ENCODE measurements around the gene RBM25.

The RBM25 gene

DNA sequence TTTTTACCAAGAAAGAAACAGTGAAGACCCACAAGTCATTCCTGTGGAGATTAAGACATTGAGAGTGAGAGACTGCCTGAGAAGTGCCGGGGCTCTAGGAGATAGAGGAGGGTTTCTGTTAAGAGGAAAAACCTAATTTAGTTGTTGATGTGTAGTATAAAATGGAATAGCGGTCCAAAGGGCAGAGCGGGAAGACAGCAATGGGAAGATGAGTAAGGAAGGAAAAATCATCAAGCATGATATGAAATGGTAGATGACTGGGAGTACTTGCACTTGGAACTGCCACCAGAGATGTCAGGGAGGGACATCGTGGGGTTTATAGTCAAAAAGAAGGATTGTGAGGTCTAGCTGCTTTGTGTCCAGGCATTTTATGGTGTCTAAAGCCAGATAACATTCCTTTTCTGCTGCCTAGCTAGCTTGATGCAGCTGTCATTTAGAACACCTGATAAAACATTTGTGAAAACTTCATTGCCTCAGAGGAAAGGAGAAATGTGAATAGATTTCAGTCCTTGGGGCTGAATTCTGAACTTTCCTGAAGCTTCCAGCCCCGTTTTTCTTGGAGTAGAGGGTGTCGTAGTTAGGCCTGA lies 57.8 kb downstream of the RBM25 start:
- peaks cover 97 to 100% (median 100%) of the 10 kb centered on the region in 11 experiments for H3K36me3 ChIP-seq
- H3K4me3 ChIP-seq = no peak overlapping the region
- H3K4me1 ChIP-seq = no peaks in the 10 kb centered on the region
- no peak overlapping the region for H3K27ac ChIP-seq
- H3K4me2 ChIP-seq = no peak overlapping the region
- H3K9ac ChIP-seq = no peak overlapping the region
- TF ChIP-seq Cebpa-rat (IDR thresholded peaks at IDR 0.05) = no peak
- H3K9me3 ChIP-seq (replicated peaks in 1 of 11) = no peaks in the 10 kb centered on the region
- no peaks in the 10 kb centered on the region for H3K27me3 ChIP-seq
- peaks cover 28 to 83% (median 68%) of the 10 kb centered on the region in 11 experiments; a peak in 20 of 22 replicates for H4K20me1 ChIP-seq

DNA sequence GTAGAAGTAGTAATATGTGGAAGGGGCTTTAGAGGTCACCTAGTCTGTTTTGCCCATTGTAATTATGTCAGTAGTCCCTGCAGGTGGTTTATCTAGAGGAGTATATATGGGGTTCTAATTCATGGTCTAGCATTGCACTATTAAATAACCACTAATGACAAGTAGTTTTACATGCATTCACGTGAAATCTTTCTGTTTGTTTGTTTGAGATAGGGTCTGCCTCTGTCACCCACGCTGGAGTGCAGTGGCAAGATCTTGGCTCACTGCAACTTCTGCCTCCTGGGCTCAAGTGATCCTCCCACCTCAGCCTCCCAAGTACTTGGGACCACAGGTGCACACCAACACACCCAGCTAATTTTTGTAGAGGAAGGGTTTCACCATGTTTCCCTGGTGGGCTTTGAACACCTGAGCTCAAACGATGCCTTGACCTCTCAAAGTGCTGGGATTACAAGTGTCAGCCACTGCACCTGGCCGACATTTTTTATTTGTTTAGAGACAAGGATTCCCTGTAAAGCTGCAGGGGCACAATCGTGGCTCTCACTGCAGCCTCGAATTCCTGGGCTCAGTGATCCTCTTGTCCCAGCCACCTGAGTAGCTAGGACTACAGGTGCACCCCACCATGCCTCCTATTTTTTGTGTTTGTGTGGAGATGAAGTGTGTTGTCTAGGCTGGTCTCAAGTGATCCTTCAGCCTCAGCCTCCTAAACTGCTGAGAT lies 66.0 kb downstream of the RBM25 start:
- Histone ChIP-seq H3K4me1 (no peaks in the 10 kb centered on the region), H3K27ac (no peak overlapping the region), H3K9me3 (replicated peaks in 1 of 11) (no peaks in the 10 kb centered on the region), H3K4me3 (no peak overlapping the region), H3K9ac (no peak overlapping the region), H3K36me3 (peaks cover 68 to 85% (median 73%) of the 10 kb centered on the region in 11 experiments), H3K27me3 (no peaks in the 10 kb centered on the region), H3K4me2 (no peak overlapping the region), H4K20me1 (peaks cover 0 to 47% (median 15%) of the 10 kb centered on the region in 11 experiments; a peak in 13 of 22 replicates)
- TF ChIP-seq Cebpa-rat (IDR thresholded peaks at IDR 0.05) = no peak

DNA sequence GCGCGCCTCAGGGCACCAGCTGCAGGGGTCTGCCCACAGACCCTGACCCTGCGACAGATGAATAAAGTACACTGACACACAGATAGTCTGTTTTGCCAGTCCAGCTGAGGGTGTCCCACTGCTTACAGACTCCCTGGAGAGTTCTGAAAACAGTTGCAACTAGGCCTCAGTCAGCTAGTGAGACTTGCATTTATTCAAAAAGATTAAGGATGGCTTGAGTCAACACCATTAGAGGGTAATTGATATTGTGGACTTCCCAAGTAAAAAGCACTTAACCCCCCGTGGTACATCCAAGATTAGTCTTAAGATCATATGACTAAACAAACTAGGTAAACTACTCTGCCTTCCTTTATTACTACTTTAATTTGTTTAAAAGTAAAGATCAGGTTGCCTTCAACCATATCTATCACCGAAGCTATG lies 66.8 kb downstream of the RBM25 start:
- no peak overlapping the region for H3K4me3 ChIP-seq
- no peak overlapping the region for H3K27ac ChIP-seq
- H3K36me3 ChIP-seq = peaks cover 60 to 76% (median 64%) of the 10 kb centered on the region in 11 experiments

DNA sequence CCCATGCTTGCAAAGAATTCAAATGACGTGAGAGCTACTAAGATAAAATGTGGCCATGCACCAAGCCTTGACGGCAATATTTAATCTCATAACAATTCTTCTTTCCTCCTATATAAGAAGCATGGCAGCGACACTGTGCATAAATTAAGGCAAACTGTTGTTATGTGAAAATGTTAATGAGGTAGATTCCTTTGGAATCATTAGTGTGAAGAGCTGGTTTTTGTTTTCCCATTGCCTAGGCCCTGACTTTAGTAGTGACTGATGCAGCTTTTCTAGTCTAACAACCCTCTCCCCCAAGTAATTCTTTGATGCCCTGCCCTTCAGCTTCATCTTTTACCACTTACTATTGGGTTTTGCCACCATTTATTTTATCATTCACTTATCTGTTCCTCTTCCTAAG lies 67.4 kb downstream of the RBM25 start:
- Histone ChIP-seq H3K27me3 (no peaks in the 10 kb centered on the region), H3K4me1 (no peaks in the 10 kb centered on the region), H3K4me2 (no peak overlapping the region), H3K9ac (no peak overlapping the region), H3K9me3 (replicated peaks in 1 of 11) (0 out of 22 replicates have a peak, but pooled peaks cover 0 to under 1% (median 0%) of the 10 kb centered on the region in 11 experiments), H3K27ac (no peak overlapping the region), H3K4me3 (no peak overlapping the region), H4K20me1 (peaks cover 0 to 33% (median 8%) of the 10 kb centered on the region in 11 experiments; a peak in 9 of 22 replicates), H3K36me3 (peaks cover 54 to 70% (median 58%) of the 10 kb centered on the region in 11 experiments)
- no peak for TF ChIP-seq Cebpa-rat (IDR thresholded peaks at IDR 0.05)

More for the DNA sequence above, 66.8 kb downstream of the RBM25 start:
- Histone ChIP-seq H3K9me3 (replicated peaks in 1 of 11) (no peaks in the 10 kb centered on the region), H3K9ac (no peak overlapping the region), H3K4me1 (no peaks in the 10 kb centered on the region), H3K4me2 (no peak overlapping the region), H3K27me3 (no peaks in the 10 kb centered on the region), H4K20me1 (peaks cover 0 to 38% (median 11%) of the 10 kb centered on the region in 11 experiments; a peak in 11 of 22 replicates)
- no peak for TF ChIP-seq Cebpa-rat (IDR thresholded peaks at IDR 0.05)

DNA sequence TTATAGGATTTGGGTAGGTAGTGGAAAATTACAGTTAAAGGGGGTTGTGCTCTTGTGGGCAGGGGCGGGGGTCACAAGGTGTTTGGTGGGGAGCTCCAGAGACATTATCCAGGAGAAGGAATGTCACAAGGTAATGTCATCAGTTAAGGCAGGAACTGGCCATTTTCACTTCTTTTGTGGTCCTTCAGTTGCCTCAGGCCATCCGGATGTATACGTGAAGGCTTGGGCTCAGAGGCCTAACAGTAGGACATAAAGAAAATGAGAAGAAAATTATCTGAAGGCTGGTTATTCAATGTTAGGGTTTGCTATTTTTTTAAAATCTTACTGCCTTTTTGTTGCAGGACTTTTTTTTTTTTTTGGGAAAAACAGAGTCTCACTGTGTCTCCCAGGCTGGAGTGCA lies 75.5 kb downstream of the RBM25 start:
- Histone ChIP-seq H3K27me3 (no peaks in the 10 kb centered on the region), H3K4me3 (no peak overlapping the region), H3K4me1 (peaks cover 12 to 19% (median 17%) of the 10 kb centered on the region in 10 experiments), H3K36me3 (no peaks in the 10 kb centered on the region), H3K9me3 (replicated peaks in 1 of 11) (peaks cover 9 to 35% (median 22%) of the 10 kb centered on the region in 11 experiments; a peak in 18 of 22 replicates), H3K9ac (no peak overlapping the region), H4K20me1 (peaks cover 4 to 16% (median 12%) of the 10 kb centered on the region in 11 experiments; a peak in 14 of 22 replicates), H3K27ac (no peak overlapping the region), H3K4me2 (no peak overlapping the region)
- TF ChIP-seq Cebpa-rat (IDR thresholded peaks at IDR 0.05) = no peak

DNA sequence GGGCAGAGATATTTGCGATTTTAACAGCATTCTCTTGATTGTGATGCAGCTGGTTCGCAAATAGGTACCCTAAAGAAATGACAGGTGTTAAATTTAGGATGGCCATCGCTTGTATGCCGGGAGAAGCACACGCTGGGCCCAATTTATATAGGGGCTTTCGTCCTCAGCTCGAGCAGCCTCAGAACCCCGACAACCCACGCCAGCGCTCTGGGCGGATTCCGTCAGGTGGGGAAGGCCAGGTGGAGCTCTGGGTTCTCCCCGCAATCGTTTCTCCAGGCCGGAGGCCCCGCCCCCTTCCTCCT lies 77.7 kb downstream of the RBM25 start:
- Histone ChIP-seq H3K4me1 (peaks cover 12 to 35% (median 18%) of the 10 kb centered on the region in 10 experiments), H4K20me1 (peaks cover 13 to 38% (median 27%) of the 10 kb centered on the region in 11 experiments; a peak in 18 of 22 replicates), H3K4me3 (peak overlapping the region; percentile 70 to 93 (median 88)), H3K9me3 (replicated peaks in 1 of 11) (peaks cover 9 to 32% (median 22%) of the 10 kb centered on the region in 11 experiments; a peak in 18 of 22 replicates), H3K9ac (peak overlapping the region; percentile 90 to 99 (median 92)), H3K27me3 (no peaks in the 10 kb centered on the region), H3K4me2 (peak overlapping the region; percentile 87 to 100 (median 96)), H3K27ac (peak overlapping the region; percentile 89 to 99 (median 93); a peak in 16 of 22 replicates), H3K36me3 (peaks cover 0 to 8% (median 0%) of the 10 kb centered on the region in 11 experiments; a peak in 4 of 22 replicates)
- TF ChIP-seq Cebpa-rat (IDR thresholded peaks at IDR 0.05) = no peak

DNA sequence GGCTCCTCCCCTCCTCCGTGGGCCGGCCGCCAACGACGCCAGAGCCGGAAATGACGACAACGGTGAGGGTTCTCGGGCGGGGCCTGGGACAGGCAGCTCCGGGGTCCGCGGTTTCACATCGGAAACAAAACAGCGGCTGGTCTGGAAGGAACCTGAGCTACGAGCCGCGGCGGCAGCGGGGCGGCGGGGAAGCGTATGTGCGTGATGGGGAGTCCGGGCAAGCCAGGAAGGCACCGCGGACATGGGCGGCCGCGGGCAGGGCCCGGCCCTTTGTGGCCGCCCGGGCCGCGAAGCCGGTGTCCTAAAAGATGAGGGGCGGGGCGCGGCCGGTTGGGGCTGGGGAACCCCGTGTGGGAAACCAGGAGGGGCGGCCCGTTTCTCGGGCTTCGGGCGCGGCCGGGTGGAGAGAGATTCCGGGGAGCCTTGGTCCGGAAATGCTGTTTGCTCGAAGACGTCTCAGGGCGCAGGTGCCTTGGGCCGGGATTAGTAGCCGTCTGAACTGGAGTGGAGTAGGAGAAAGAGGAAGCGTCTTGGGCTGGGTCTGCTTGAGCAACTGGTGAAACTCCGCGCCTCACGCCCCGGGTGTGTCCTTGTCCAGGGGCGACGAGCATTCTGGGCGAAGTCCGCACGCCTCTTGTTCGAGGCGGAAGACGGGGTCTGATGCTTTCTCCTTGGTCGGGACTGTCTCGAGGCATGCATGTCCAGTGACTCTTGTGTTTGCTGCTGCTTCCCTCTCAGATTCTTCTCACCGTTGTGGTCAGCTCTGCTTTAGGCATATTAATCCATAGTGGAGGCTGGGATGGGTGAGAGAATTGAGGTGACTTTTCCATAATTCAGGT lies 78.3 kb downstream of the RBM25 start, which contains the start of gene PSEN1:
PSEN1 (plus strand) TSS at position 121 of the 839 bp plus-strand sequence. CDS start 11,513 bp downstream, outside the sequence.
- Histone ChIP-seq H3K9ac (peak within 1 kb of the TSS; percentile 90 to 99 (median 92)), H4K20me1 (peaks cover 18 to 44% (median 33%) of the 10 kb centered on the region in 11 experiments; a peak in 18 of 22 replicates), H3K27me3 (no peaks in the 10 kb centered on the region), H3K9me3 (replicated peaks in 1 of 11) (peaks cover 7 to 27% (median 20%) of the 10 kb centered on the region in 11 experiments; a peak in 18 of 22 replicates), H3K36me3 (peaks cover 0 to 8% (median 0%) of the 10 kb centered on the region in 11 experiments; a peak in 4 of 22 replicates), H3K4me1 (peaks cover 12 to 38% (median 18%) of the 10 kb centered on the region in 10 experiments), H3K4me2 (peak within 1 kb of the TSS; percentile 87 to 100 (median 96)), H3K4me3 (peak within 1 kb of the TSS; percentile 70 to 93 (median 88)), H3K27ac (peak within 1 kb of the TSS; percentile 89 to 99 (median 93))
- peak in 1 of 11 experiments; percentile 37; a peak in 1 of 22 replicates for TF ChIP-seq Cebpa-rat (IDR thresholded peaks at IDR 0.05)

DNA sequence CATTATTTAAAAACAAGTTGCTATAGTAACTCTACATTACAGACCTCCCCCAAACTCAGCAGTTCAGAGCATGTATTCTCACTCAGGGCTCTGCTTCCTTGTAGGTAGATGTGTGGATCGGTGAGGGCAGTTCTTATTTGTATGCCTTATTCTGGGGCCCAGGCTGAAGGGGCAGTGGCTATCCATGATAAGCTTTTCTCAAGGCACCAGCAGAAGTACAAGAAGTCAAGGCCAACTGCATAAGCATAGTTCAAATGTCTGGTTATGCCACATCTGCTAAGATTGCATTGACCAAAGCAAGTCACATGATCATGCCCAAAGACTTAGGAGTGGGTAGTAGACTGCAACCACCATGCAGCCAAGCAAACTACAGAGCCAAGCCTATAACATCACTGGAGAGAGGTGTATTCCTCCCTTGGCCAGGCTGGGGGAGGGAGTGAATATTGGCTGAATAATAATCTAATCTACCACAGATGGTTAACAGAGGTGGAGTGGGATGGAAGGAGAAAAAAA lies 82.5 kb downstream of the RBM25 start:
- TF ChIP-seq Cebpa-rat (IDR thresholded peaks at IDR 0.05) = no peak
- Histone ChIP-seq H4K20me1 (peaks cover 52 to 86% (median 75%) of the 10 kb centered on the region in 11 experiments; a peak in 21 of 22 replicates), H3K4me2 (peak overlapping the region in 2 of 11 experiments; percentile 7 to 40; a peak in 3 of 22 replicates), H3K36me3 (peaks cover 0 to 35% (median 6%) of the 10 kb centered on the region in 11 experiments; a peak in 8 of 22 replicates), H3K27ac (no peak overlapping the region), H3K4me3 (no peak overlapping the region), H3K27me3 (no peaks in the 10 kb centered on the region), H3K4me1 (peaks cover 12 to 54% (median 17%) of the 10 kb centered on the region in 10 experiments), H3K9ac (no peak overlapping the region), H3K9me3 (replicated peaks in 1 of 11) (no peaks in the 10 kb centered on the region)

Measured in BLaER1 treated with 17β-estradiol and CSF1 and Interleukin-3, amounts not matched to agents 10 nM and 100 nM (cell line).